ENCODE measurements around the gene PSTPIP1.

DNA sequence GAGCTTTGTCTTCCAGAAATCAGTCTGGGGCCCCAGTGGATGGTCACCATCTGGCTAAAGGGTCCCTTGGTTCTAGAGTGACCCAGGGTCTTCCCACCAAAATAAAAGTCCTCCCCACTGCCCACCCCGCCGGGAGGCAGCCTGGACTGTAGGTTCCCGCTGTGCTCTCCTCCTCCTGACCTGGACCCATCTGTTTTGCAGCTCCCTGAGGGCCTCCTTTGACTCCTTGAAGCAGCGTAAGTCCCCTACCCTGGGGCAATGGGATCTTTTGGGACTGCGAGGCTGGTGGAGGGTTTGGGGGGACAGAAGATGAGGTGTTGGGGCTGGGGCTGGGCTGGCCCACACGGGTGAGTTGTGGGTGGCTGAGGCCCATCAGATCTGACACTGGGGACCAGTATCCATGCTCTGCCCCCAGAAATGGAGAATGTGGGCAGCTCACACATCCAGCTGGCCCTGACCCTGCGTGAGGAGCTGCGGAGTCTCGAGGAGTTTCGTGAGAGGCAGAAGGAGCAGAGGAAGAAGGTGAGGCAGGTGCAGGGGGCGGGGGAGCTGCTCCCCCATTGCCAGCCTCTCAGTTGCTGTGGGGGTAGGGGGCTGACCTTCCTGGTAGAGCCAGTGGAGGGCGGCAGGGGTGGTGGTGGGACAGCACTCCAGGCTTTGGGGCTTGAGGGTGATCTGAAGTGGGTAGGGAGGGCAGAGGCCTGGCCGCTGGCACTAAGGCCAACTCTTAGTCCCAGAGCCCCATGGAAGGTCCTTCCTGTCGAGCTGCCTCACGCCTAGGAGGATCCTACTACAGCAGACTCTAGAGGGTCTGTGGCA, 30.4 kb downstream of the PSTPIP1 start:
- TF ChIP-seq CHD2 (IDR thresholded peaks at IDR 0.05; ENCODE audit: low read length) (no peak), EZH2 (IDR thresholded peaks at IDR 0.05; ENCODE audit: low read depth, low read length, severe bottlenecking) (no peak), JUND (IDR thresholded peaks at IDR 0.05; ENCODE audit: low read length) (no peak), CEBPB (IDR thresholded peaks at IDR 0.05; ENCODE audit: low read depth, low read length) (no peak), POLR2A (IDR thresholded peaks at IDR 0.05; ENCODE audit: control extremely low read depth in 1 of 2, low read depth in 2 of 2, low read length in 2 of 2) (no peak), TAF1 (IDR thresholded peaks at IDR 0.05; ENCODE audit: low read depth, low read length) (no peak)
- TF ChIP-seq, protein P1, sequence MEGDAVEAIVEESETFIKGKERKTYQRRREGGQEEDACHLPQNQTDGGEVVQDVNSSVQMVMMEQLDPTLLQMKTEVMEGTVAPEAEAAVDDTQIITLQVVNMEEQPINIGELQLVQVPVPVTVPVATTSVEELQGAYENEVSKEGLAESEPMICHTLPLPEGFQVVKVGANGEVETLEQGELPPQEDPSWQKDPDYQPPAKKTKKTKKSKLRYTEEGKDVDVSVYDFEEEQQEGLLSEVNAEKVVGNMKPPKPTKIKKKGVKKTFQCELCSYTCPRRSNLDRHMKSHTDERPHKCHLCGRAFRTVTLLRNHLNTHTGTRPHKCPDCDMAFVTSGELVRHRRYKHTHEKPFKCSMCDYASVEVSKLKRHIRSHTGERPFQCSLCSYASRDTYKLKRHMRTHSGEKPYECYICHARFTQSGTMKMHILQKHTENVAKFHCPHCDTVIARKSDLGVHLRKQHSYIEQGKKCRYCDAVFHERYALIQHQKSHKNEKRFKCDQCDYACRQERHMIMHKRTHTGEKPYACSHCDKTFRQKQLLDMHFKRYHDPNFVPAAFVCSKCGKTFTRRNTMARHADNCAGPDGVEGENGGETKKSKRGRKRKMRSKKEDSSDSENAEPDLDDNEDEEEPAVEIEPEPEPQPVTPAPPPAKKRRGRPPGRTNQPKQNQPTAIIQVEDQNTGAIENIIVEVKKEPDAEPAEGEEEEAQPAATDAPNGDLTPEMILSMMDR (IDR thresholded peaks at IDR 0.05; ENCODE audit: control extremely low read depth in 1 of 3, insufficient read depth in 1 of 3, low read depth in 1 of 3, low read length in 3 of 3): peak in 1 of 3 experiments; percentile 11; a peak in 1 of 4 replicates
